ENCODE results near the gene PLAC8. TPM values are rescaled to one million over a fixed set of nuclear protein-coding genes. Genes with fewer than 3 reads are reported as not detected.

PLAC8 gene
- polyA plus RNA-seq, 1 donor (not counting 4 experiments of a cell fraction or from before 2014, with no cell fraction given) = 1.5 TPM

GRCh38 chr4:83129264-83129663 is 14.7 kb upstream of the PLAC8 start:
- no peak overlapping the region for H3K27ac ChIP-seq (ENCODE audit: control insufficient read depth, insufficient read depth, low read length)
- FAIRE-seq = no peak

GRCh38 chr4:83128240-83128929 is 13.9 kb upstream of the PLAC8 start:
- Histone ChIP-seq H4K20me1 (ENCODE audit: control insufficient read depth, extremely low read depth, insufficient read depth, low read length) (no peaks in the 10 kb centered on the region), H3K9me1 (ENCODE audit: control insufficient read depth, extremely low read depth, insufficient read depth, low read length) (no peaks in the 10 kb centered on the region), H3K36me3 (ENCODE audit: control insufficient read depth in 2 of 2, extremely low read depth in 1 of 2, insufficient read depth in 2 of 2, low read length in 2 of 2) (no peaks in the 10 kb centered on the region), H3K27ac (ENCODE audit: control insufficient read depth, insufficient read depth, low read length) (no peak overlapping the region), H3K4me3 (ENCODE audit: control insufficient read depth in 2 of 3, extremely low read depth in 1 of 3, insufficient read depth in 2 of 3, low read depth in 1 of 3, low read length in 3 of 3) (no peak overlapping the region), H3K27me3 (ENCODE audit: control insufficient read depth, extremely low read depth, insufficient read depth, low read length) (no peaks in the 10 kb centered on the region), H3K9ac (ENCODE audit: control insufficient read depth, extremely low read depth, insufficient read depth, low read length) (no peak overlapping the region), H3K9me3 (ENCODE audit: control insufficient read depth, low read depth, low read length) (no peaks in the 10 kb centered on the region), H3K4me2 (ENCODE audit: control insufficient read depth, extremely low read depth, insufficient read depth, low read depth, low read length) (peak overlapping the region; percentile 54), H3K4me1 (ENCODE audit: control insufficient read depth, extremely low read depth, insufficient read depth, low read length) (peaks cover 10% of the 10 kb centered on the region), H3K79me2 (ENCODE audit: control insufficient read depth, insufficient read depth, low read length) (no peaks in the 10 kb centered on the region), H2AFZ (ENCODE audit: control insufficient read depth, low read length) (peak overlapping the region; percentile 56)
- no peak for TF ChIP-seq EZH2 (IDR thresholded peaks at IDR 0.05; ENCODE audit: low read length)
- TF ChIP-seq, protein P1, sequence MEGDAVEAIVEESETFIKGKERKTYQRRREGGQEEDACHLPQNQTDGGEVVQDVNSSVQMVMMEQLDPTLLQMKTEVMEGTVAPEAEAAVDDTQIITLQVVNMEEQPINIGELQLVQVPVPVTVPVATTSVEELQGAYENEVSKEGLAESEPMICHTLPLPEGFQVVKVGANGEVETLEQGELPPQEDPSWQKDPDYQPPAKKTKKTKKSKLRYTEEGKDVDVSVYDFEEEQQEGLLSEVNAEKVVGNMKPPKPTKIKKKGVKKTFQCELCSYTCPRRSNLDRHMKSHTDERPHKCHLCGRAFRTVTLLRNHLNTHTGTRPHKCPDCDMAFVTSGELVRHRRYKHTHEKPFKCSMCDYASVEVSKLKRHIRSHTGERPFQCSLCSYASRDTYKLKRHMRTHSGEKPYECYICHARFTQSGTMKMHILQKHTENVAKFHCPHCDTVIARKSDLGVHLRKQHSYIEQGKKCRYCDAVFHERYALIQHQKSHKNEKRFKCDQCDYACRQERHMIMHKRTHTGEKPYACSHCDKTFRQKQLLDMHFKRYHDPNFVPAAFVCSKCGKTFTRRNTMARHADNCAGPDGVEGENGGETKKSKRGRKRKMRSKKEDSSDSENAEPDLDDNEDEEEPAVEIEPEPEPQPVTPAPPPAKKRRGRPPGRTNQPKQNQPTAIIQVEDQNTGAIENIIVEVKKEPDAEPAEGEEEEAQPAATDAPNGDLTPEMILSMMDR (optimal IDR thresholded peaks at IDR 0.05 in 1 of 3, IDR thresholded peaks at IDR 0.05 in 1 of 3, conservative IDR thresholded peaks at IDR 0.05 in 1 of 3; ENCODE audit: extremely low read depth in 1 of 3, insufficient read depth in 2 of 3, low read length in 3 of 3) = no peak
- dilution Hi-C loops (cut with MboI; ENCODE audit: extremely low pct_ligation_motif_present, low sequenced_read_pairs) = no loop called here
- DNase-seq (ENCODE audit: low read depth, low spot score) = peak; percentile 36
- peak; percentile 88 for FAIRE-seq

More at GRCh38 chr4:83129264-83129663, 14.7 kb upstream of the PLAC8 start:
- H3K9me3 ChIP-seq (ENCODE audit: control insufficient read depth, low read depth, low read length) = no peaks in the 10 kb centered on the region
- H4K20me1 ChIP-seq (ENCODE audit: control insufficient read depth, extremely low read depth, insufficient read depth, low read length) = no peaks in the 10 kb centered on the region
- dilution Hi-C loops (cut with MboI; ENCODE audit: extremely low pct_ligation_motif_present, low sequenced_read_pairs) = no loop called here
- H3K27me3 ChIP-seq (ENCODE audit: control insufficient read depth, extremely low read depth, insufficient read depth, low read length) = no peaks in the 10 kb centered on the region
- TF ChIP-seq, protein P1 (optimal IDR thresholded peaks at IDR 0.05 in 1 of 3, IDR thresholded peaks at IDR 0.05 in 1 of 3, conservative IDR thresholded peaks at IDR 0.05 in 1 of 3; ENCODE audit: extremely low read depth in 1 of 3, insufficient read depth in 2 of 3, low read length in 3 of 3) = no peak
- no peak for TF ChIP-seq EZH2 (IDR thresholded peaks at IDR 0.05; ENCODE audit: low read length)
- H3K4me2 ChIP-seq (ENCODE audit: control insufficient read depth, extremely low read depth, insufficient read depth, low read depth, low read length) = no peak overlapping the region
- H3K4me3 ChIP-seq (ENCODE audit: control insufficient read depth in 2 of 3, extremely low read depth in 1 of 3, insufficient read depth in 2 of 3, low read depth in 1 of 3, low read length in 3 of 3) = no peak overlapping the region
- no peaks in the 10 kb centered on the region for H3K79me2 ChIP-seq (ENCODE audit: control insufficient read depth, insufficient read depth, low read length)
- no peak for DNase-seq (ENCODE audit: low read depth, low spot score)
- H2AFZ ChIP-seq (ENCODE audit: control insufficient read depth, low read length) = peak overlapping the region; percentile 9
- no peaks in the 10 kb centered on the region for H3K36me3 ChIP-seq (ENCODE audit: control insufficient read depth in 2 of 2, extremely low read depth in 1 of 2, insufficient read depth in 2 of 2, low read length in 2 of 2)
- H3K4me1 ChIP-seq (ENCODE audit: control insufficient read depth, extremely low read depth, insufficient read depth, low read length) = peaks cover 10% of the 10 kb centered on the region
- H3K9ac ChIP-seq (ENCODE audit: control insufficient read depth, extremely low read depth, insufficient read depth, low read length) = no peak overlapping the region
- H3K9me1 ChIP-seq (ENCODE audit: control insufficient read depth, extremely low read depth, insufficient read depth, low read length) = no peaks in the 10 kb centered on the region

All from keratinocyte (primary cell).